ENCODE results near the gene HPCAL1.

DNA sequence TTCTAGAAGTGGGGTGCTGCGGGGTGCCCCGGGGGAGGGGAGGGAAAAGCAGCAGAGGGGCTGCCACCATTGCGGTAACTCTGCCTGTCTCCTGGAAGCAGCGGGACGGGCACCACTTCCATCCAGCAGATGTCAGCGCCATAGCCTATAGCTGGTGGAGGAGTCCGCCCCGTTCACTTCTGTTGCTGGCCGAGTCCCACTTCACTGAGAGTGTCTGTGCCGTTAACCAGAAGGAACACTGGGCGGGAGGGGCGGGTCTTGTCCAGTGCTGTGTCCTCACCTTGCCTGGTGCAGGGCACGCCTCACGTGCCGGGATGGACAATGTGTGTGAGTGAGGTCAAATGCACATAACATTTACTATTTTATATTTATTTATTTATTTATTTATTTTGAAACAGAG is 164.7 kb downstream of the HPCAL1 start:
- TF ChIP-seq, protein P1, sequence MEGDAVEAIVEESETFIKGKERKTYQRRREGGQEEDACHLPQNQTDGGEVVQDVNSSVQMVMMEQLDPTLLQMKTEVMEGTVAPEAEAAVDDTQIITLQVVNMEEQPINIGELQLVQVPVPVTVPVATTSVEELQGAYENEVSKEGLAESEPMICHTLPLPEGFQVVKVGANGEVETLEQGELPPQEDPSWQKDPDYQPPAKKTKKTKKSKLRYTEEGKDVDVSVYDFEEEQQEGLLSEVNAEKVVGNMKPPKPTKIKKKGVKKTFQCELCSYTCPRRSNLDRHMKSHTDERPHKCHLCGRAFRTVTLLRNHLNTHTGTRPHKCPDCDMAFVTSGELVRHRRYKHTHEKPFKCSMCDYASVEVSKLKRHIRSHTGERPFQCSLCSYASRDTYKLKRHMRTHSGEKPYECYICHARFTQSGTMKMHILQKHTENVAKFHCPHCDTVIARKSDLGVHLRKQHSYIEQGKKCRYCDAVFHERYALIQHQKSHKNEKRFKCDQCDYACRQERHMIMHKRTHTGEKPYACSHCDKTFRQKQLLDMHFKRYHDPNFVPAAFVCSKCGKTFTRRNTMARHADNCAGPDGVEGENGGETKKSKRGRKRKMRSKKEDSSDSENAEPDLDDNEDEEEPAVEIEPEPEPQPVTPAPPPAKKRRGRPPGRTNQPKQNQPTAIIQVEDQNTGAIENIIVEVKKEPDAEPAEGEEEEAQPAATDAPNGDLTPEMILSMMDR (IDR thresholded peaks at IDR 0.05) = no peak
- no peak for TF ChIP-seq POLR2A (IDR thresholded peaks at IDR 0.05)

All from adrenal gland (tissue), 5 donors.